ENCODE measurements around the gene KRTAP9-4.
"Not testable (repeated sequence)": the region's sequence is repeated elsewhere in the genome, so short reads cannot be mapped to it uniquely, and the experiment has no call there.

KRTAP9-4 gene

GRCh38 chr17:41267711-41268110, 18.2 kb downstream of the KRTAP9-4 start:
- DNase-seq: no peak

GRCh38 chr17:41271323-41271722, 21.8 kb downstream of the KRTAP9-4 start:
- DNase-seq: not testable (repeated sequence)

GRCh38 chr17:41271858-41272257, 22.4 kb downstream of the KRTAP9-4 start:
- no peak for DNase-seq

DNA sequence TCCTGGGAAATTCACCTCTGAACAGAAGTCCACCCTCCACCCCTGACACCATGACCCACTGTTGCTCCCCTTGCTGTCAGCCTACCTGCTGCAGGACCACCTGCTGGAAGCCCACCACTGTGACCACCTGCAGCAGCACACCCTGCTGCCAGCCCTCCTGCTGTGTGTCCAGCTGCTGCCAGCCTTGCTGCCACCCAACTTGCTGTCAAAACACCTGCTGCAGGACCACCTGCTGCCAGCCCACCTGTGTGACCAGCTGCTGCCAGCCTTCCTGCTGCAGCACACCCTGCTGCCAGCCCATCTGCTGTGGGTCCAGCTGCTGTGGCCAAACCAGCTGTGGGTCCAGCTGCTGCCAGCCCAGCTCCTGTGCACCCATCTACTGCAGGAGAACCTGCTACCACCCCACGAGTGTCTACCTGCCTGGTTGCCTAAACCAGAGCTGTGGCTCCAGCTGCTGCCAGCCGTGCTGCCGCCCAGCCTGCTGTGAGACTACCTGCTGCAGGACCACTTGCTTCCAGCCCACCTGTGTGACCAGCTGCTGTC, 26.2 kb downstream of the KRTAP9-4 start, which contains the start of gene KRTAP9-7:
TSS of gene KRTAP9-7 (plus strand) at position 51 of the 543 bp plus-strand sequence. CDS start at position 51, 0 bp downstream.
- DNase-seq: not testable (repeated sequence)

- DNase-seq: no peak
Observed at GRCh38 chr17:41278176-41278955, 28.9 kb downstream of the KRTAP9-4 start.

- DNase-seq: no peak
Observed at GRCh38 chr17:41284043-41284442, 34.6 kb downstream of the KRTAP9-4 start.

DNA sequence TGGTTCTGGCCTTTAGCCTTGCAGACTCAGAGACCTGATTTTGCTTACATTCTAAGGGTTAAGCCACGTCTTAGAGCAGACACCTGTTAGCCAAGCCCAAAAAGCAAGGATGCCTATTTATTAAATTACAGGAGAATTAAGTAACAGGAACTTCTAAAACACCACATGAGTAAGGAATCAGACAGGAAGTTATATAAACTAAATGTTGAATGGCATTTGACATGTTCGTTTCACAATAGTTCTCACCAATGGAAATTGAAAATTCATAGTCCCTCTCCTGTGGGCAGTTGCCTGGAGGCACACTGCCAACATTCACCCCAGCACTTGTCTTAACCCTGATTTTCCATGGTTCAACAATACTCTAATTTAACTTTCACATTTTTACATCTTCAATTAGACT, 35.1 kb downstream of the KRTAP9-4 start:
- DNase-seq: no peak

GRCh38 chr17:41287050-41287449, 37.6 kb downstream of the KRTAP9-4 start:
- no peak for DNase-seq

GRCh38 chr17:41294016-41294415, 44.5 kb downstream of the KRTAP9-4 start:
- DNase-seq: no peak

- no peak for DNase-seq
Observed at GRCh38 chr17:41296846-41297245, 47.4 kb downstream of the KRTAP9-4 start.

GRCh38 chr17:41298458-41299135, 49.1 kb downstream of the KRTAP9-4 start:
- DNase-seq: no peak
